ENCODE measurements around the gene ZDHHC6.

The ZDHHC6 gene

GRCh38 chr10:112461029-112461887 is 14.5 kb upstream of the ZDHHC6 start:
- H3K4me3 ChIP-seq (replicated peaks; ENCODE audit: low read depth, low read length): no peak overlapping the region
- peak; percentile 84 for DNase-seq (ENCODE audit: low read depth)
- no peak for TF ChIP-seq CTCF (IDR thresholded peaks at IDR 0.05; ENCODE audit: low read length, missing control alignments)

GRCh38 chr10:112460366-112460765 is 13.7 kb upstream of the ZDHHC6 start:
- no peak for TF ChIP-seq CTCF (IDR thresholded peaks at IDR 0.05; ENCODE audit: low read length, missing control alignments)
- DNase-seq (ENCODE audit: low read depth): no peak

GRCh38 chr10:112456533-112456932 is 9.8 kb upstream of the ZDHHC6 start:
- no peak for TF ChIP-seq CTCF (IDR thresholded peaks at IDR 0.05; ENCODE audit: low read length, missing control alignments)
- DNase-seq (ENCODE audit: low read depth): no peak
- no peak overlapping the region for H3K4me3 ChIP-seq (replicated peaks; ENCODE audit: low read depth, low read length)

More at GRCh38 chr10:112460366-112460765, 13.7 kb upstream of the ZDHHC6 start:
- no peak overlapping the region for H3K4me3 ChIP-seq (replicated peaks; ENCODE audit: low read depth, low read length)

- TF ChIP-seq CTCF (IDR thresholded peaks at IDR 0.05; ENCODE audit: low read length, missing control alignments): no peak
- no peak overlapping the region for H3K4me3 ChIP-seq (replicated peaks; ENCODE audit: low read depth, low read length)
- DNase-seq (ENCODE audit: low read depth): no peak
Observed at GRCh38 chr10:112454910-112455779, 8.4 kb upstream of the ZDHHC6 start.

- no peak overlapping the region for H3K4me3 ChIP-seq (replicated peaks; ENCODE audit: low read depth, low read length)
- no peak for DNase-seq (ENCODE audit: low read depth)
- TF ChIP-seq CTCF (IDR thresholded peaks at IDR 0.05; ENCODE audit: low read length, missing control alignments): no peak
Observed at GRCh38 chr10:112448888-112449287, 2.2 kb upstream of the ZDHHC6 start.

GRCh38 chr10:112447620-112447928 is 860 bp upstream of the ZDHHC6 start:
- TF ChIP-seq CTCF (IDR thresholded peaks at IDR 0.05; ENCODE audit: low read length, missing control alignments): no peak
- H3K4me3 ChIP-seq (replicated peaks; ENCODE audit: low read depth, low read length): peak overlapping the region; percentile 100

More at GRCh38 chr10:112447620-112447928, 860 bp upstream of the ZDHHC6 start:
- no peak for DNase-seq (ENCODE audit: low read depth)

All from fibroblast of pulmonary artery (primary cell).